Stimulated activated naive CD8-positive, alpha-beta T cell treated with anti-CD3 and anti-CD28 coated beads, Interleukin-15, amount 100 ng/mL, for 72 hours (primary cell): ENCODE results near the gene MS4A15.
"Not testable (repeated sequence)": the region's sequence is repeated elsewhere in the genome, so short reads cannot be mapped to it uniquely, and the experiment has no call there.

Experiments
- ATAC-seq: fragments of 150-1000 bp; cut with Tn5 transposase; 2 replicates; pipeline ENCODE4 v1.10.0; 2021; ENCODE audit warnings: mild to moderate bottlenecking, moderate library complexity
- DNase-seq, 2 donors: peaks; one replicate each; pipeline ENCODE4 v3.0.0; 2021 to 2022
- H3K27ac Mint-ChIP-seq, 2 donors: one replicate each; pipeline ENCODE4 v1.8.0; 2022; ENCODE audit warnings: mild to moderate bottlenecking in 2 of 2, mixed read lengths in 2 of 2, moderate library complexity in 2 of 2
- H3K27me3 Mint-ChIP-seq: one replicate; pipeline ENCODE4 v1.8.0; 2022; ENCODE audit warnings: mixed read lengths
- H3K4me1 Mint-ChIP-seq: one replicate; pipeline ENCODE4 v1.8.0; 2022; ENCODE audit warnings: mild to moderate bottlenecking, mixed read lengths
- H3K4me3 Mint-ChIP-seq, 2 donors: one replicate each; pipeline ENCODE4 v1.8.0; 2022; ENCODE audit warnings: mild to moderate bottlenecking in 2 of 2, mixed read lengths in 2 of 2, moderate library complexity in 1 of 2
- H3K9me3 Mint-ChIP-seq, 2 donors: one replicate each; pipeline ENCODE4 v1.8.0; 2022; ENCODE audit warnings: mixed read lengths in 2 of 2

MS4A15 gene, protein sequence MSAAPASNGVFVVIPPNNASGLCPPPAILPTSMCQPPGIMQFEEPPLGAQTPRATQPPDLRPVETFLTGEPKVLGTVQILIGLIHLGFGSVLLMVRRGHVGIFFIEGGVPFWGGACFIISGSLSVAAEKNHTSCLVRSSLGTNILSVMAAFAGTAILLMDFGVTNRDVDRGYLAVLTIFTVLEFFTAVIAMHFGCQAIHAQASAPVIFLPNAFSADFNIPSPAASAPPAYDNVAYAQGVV

DNA sequence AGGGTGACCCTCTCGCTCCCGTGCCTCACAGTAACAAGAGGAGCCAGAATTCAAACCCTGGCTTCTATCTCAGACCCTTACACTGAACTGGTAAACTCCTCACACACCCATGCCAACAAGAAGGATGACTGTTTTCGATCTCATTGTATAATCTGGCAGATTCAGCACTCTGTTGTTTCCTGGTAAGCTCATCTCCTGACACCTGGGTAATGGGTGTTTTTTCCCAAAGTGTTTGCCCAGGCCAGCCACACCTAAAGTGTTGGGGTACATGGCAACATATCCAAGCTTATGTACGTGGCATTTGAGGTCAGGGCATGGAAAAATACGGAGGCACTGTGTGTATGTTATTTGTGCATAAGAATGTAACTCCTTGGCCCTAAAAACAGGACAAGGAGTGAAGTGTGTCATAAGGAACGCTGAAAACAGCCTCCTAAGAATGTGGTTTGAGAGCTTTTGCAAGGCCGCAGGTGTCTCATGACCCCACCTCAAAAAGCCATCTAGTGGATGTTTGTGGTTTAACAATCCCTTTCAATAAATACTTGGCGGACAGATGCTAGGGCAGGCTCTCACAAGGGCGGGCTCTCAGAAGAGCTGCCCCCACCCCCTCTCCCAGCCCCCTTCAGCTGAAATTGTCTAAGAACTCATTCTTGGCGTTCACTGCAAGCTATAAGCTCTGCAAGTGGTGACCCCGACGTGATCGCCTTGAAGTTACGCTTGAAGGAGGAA is at the start of gene MS4A15:
Gene MS4A15, plus strand, starts transcription at position 561 of the 726 bp plus-strand sequence. CDS start 6,867 bp downstream, outside the sequence.
- H3K27me3 Mint-ChIP-seq = peaks cover 62% of the 10 kb centered on the region
- ATAC-seq (no peak), DNase-seq (no peak)
- H3K9me3 Mint-ChIP-seq = no peaks in the 10 kb centered on the region
- no peaks in the 10 kb centered on the region for H3K4me1 Mint-ChIP-seq
- H3K4me3 Mint-ChIP-seq = no peak within 1 kb of the TSS
- no peak within 1 kb of the TSS for H3K27ac Mint-ChIP-seq

DNA sequence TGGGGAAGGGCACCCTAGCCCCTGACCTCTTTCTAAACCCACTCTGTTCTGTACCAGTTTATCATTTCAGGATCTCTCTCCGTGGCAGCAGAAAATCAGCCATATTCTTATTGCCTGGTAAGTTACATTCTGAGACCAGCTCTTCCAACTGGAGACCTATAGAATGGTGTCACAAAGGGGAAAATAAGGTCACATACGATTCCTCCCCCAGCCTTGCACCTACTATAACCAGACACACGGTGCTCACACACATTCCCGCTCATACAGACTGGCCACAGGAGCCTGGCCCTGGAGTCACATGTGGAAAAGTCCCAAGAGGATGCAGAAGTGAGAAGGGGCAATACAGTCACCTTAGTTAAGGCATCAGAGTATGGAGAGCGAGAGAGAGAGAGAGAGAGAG is 49.7 kb upstream of the MS4A15 start:
- Mint-ChIP-seq H3K4me1 (no peaks in the 10 kb centered on the region), H3K9me3 (no peaks in the 10 kb centered on the region), H3K27me3 (peaks cover 7% of the 10 kb centered on the region), H3K27ac (no peak overlapping the region), H3K4me3 (no peak overlapping the region)
- ATAC-seq = no peak
- no peak for DNase-seq

DNA sequence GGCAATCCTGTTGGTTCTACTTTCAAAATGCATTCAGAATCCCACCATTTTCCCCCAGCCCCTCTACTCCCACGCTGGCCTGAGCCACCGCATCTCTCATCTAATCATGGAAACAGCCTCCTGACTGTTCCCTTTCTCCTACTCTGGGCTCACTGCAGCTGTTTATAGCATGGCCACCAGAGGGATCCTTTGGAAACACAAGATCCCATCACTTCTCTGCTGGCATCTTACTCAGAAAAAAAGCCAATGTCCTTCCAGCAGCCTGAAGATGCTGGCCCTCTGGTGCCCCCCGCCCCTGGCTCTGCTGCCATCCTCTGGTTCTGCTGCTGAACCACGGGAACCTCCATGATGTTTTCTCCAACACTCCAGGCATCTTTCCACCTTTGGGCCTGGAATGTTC is 46.2 kb upstream of the MS4A15 start:
- no peak for DNase-seq
- Mint-ChIP-seq H3K27ac (no peak overlapping the region), H3K4me3 (no peak overlapping the region), H3K4me1 (no peaks in the 10 kb centered on the region), H3K27me3 (peaks cover 14% of the 10 kb centered on the region), H3K9me3 (no peaks in the 10 kb centered on the region)
- ATAC-seq = no peak

DNA sequence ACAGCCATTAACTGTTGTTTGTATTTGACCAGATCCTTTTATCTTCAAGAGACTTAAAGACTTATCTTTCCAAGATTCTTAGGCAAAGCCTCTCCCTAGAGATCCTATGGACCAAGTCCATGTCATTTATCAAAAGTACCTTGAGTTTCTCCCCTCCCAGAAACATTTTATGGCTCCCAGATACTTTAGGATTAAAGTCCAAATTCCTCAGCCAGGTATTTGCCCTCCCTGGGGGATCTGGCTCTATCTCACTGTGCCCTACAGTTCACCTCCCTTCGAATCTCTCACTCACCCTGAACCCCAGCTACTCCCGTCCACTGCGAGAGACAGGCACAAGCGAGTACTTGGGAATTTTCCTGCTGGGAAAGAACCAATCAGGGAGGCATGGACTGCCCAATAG is 45.4 kb upstream of the MS4A15 start:
- no peak for DNase-seq
- peaks cover 14% of the 10 kb centered on the region for H3K27me3 Mint-ChIP-seq
- H3K4me3 Mint-ChIP-seq = no peak overlapping the region
- peak overlapping the region in 1 of 2 donors; percentile 29 for H3K27ac Mint-ChIP-seq
- H3K9me3 Mint-ChIP-seq = no peaks in the 10 kb centered on the region
- no peaks in the 10 kb centered on the region for H3K4me1 Mint-ChIP-seq
- ATAC-seq = no peak

DNA sequence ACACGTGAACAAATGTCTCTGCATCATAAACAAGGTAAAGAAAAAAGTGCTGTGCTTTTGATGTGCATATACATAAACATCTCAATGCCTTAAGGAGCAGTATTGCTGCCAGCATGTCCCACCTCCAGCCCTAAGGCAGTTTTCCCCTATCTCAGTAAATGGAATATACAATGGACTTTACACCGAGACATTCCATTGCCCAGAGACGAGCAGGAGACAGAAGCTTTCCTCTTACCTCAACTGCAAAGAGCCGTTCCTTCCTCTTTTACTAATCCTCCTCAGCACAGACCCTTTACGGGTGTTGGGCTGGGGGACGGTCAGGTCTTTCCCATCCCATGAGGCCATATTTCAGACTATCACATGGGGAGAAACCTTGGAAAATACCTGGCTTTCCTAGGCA is 43.2 kb upstream of the MS4A15 start:
- not testable (repeated sequence) for DNase-seq, H3K4me1 Mint-ChIP-seq, H3K4me3 Mint-ChIP-seq, H3K9me3 Mint-ChIP-seq, H3K27ac Mint-ChIP-seq, H3K27me3 Mint-ChIP-seq, ATAC-seq

DNA sequence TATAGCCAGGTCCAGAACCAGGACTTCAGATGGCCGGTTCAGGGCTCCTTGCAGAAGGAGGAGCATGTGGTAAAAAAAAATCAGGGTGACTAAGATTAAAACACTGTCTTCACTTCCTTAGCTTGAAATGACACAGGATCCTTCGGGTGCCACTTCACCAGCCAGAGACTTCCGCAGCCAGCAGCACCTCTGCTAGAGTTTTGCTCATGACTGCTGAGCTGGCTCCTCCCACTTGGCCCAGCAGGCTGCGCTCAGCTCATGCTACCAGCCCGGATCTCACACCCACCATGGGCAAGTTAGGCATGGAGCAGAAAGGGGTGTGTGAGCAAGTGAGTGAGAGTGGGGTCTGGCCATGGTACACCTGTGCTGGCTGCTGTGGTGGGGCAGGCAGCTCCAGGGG is 38.7 kb upstream of the MS4A15 start:
- H3K9me3 Mint-ChIP-seq = no peaks in the 10 kb centered on the region
- no peak for ATAC-seq
- H3K4me3 Mint-ChIP-seq = no peak overlapping the region
- H3K4me1 Mint-ChIP-seq = no peaks in the 10 kb centered on the region
- no peak for DNase-seq
- H3K27me3 Mint-ChIP-seq = peaks cover 16% of the 10 kb centered on the region
- no peak overlapping the region for H3K27ac Mint-ChIP-seq

DNA sequence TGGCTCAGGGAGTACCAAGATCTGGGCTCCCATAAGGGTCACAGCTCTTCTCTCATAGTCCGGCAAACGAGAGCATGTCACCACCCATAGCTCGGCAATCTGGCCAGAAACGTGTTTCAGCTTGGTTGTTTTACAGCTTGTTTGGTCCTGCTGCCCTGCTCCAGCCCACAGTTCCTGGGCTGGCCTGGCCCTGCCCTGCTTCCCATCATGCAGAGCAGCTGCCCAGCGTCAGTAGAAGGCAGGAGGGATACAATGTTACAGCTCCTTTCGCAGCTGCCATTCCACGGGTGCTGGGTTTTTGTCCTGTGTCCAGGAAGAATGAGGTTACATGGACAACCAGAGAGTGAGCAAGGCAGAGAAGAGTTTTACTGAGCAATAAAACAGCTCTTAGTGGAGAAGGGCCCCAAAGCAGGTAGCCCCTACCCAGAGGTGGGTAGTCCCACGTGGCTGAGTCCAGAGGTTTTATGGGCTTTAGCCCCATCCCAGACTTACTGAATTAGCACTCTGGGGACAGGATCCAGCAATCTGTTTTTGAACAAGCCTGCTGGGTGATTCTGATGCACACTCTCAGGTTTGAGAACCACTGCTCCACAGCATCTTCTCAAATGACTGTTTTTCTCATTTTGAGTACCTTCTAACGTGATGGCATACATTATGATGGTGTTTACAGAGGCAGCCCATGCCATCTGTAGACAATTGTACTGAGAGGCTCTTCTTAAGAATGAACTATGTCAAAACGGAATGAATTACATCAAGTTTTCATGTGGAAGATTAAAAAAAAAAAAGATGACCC is 37.9 kb upstream of the MS4A15 start:
- Mint-ChIP-seq H3K4me3 (no peak overlapping the region), H3K27ac (no peak overlapping the region), H3K9me3 (no peaks in the 10 kb centered on the region), H3K27me3 (peaks cover 16% of the 10 kb centered on the region), H3K4me1 (no peaks in the 10 kb centered on the region)
- DNase-seq (no peak), ATAC-seq (no peak)

DNA sequence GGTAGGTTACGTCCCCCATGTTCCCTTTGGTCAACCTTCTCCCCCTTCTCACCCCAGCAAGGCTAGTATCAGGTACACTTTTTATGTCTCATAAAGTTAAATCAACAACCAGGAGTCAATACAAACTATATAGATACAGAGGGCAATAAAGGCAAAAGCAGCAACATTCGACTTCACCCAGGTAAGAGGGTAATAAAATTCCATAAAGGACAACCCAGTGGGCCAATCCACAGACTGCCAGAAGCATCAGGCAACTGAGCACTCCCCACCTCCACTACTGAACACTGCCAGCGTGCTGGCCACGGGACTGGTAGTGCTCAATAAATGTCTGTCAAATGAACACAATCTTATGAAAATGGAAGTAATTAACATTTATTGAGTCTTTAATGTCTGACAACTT is 37.3 kb upstream of the MS4A15 start:
- no peak overlapping the region for H3K4me3 Mint-ChIP-seq
- no peak for ATAC-seq
- no peaks in the 10 kb centered on the region for H3K4me1 Mint-ChIP-seq
- no peaks in the 10 kb centered on the region for H3K9me3 Mint-ChIP-seq
- DNase-seq = no peak
- peaks cover 14% of the 10 kb centered on the region for H3K27me3 Mint-ChIP-seq
- no peak overlapping the region for H3K27ac Mint-ChIP-seq

DNA sequence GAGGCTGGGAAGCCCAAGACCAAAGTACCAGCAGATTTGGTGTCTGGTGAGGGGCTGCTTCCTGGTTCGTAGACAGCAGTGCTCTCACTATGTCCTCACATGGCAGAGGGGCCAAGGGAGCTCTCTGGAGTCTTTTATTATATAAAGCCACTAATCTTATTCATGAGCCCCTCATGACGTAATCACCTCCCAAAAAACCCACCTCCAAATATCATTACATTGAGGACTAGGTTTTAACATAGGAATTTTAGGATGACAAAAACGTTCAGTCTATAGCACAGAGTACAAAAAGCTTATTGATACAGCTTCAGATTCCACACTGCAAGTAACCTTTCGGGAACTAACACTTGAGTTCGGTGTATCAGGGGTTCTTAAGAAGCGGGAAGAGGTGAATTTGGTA is 36.2 kb upstream of the MS4A15 start:
- ATAC-seq (no peak), DNase-seq (no peak)
- no peak overlapping the region for H3K27ac Mint-ChIP-seq
- no peak overlapping the region for H3K4me3 Mint-ChIP-seq
- H3K4me1 Mint-ChIP-seq = no peaks in the 10 kb centered on the region
- H3K27me3 Mint-ChIP-seq = peaks cover 9% of the 10 kb centered on the region
- H3K9me3 Mint-ChIP-seq = no peaks in the 10 kb centered on the region

DNA sequence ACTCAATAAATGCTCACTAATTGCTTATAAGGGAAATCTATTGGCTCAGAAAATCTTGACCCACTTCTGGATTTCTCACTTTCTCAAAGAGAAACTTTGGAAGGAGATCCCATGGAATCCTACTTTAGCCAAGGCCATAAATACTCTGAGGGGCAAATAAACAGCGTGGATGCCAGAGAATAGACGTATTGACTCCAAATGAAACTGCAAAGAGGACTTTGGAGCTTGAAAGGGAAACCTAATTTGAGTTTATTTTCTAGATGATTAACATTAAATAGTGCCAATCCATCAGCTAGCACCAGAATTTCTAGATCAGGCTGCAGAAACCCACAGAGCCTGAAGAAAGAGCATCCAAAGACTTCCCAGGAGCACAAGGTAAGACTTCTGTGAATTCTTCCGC is 32.2 kb upstream of the MS4A15 start, which contains the start of gene MS4A18:
Gene MS4A18, plus strand, starts transcription at position 301 of the 400 bp plus-strand sequence.
- Mint-ChIP-seq H3K4me1 (no peaks in the 10 kb centered on the region), H3K27me3 (peaks cover 29% of the 10 kb centered on the region), H3K4me3 (no peak within 1 kb of the TSS), H3K9me3 (no peaks in the 10 kb centered on the region), H3K27ac (no peak within 1 kb of the TSS)
- ATAC-seq = no peak
- DNase-seq = no peak

DNA sequence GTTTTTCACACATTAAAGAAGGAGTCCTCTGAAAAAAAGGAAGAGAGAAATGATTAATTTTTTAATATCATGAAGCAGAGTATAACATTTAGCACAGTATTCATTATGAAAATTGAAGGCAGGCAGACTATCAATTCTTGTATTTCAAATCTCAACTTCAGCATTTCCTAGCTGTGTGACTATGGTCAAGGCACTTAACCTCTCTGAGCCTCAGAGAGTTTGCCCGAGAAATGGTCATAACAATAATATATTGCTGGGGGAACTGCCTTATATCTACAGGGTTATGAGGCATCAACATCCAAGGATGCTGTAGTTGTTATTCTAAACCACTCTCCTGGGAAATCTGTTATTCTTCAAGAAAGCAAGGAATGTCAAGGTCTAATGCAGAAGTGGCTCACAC is 31.1 kb upstream of the MS4A15 start:
- H3K4me3 Mint-ChIP-seq = no peak overlapping the region
- H3K9me3 Mint-ChIP-seq = no peaks in the 10 kb centered on the region
- H3K27ac Mint-ChIP-seq = no peak overlapping the region
- no peak for DNase-seq
- H3K4me1 Mint-ChIP-seq = no peaks in the 10 kb centered on the region
- ATAC-seq = no peak
- H3K27me3 Mint-ChIP-seq = peaks cover 39% of the 10 kb centered on the region

DNA sequence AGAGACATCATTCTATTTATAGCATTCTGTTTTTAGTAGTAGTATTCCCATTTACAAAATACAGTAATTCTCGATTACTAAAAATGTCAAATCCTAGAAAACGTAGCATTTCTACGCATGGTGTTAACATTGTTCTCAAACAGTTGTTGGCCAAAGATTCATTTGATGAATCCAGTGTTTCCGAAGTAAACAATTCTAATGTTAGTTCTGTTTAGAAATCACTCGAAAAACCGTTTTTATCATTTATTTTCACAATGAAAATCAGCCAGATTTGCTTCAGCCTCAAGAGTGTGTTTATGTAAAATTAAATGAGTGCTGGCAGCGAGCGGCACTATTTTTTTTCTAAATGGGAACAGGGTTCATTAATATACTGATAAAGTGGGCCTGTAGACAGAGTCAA is 25.1 kb upstream of the MS4A15 start:
- Mint-ChIP-seq H3K4me3 (no peak overlapping the region), H3K27me3 (peaks cover 37% of the 10 kb centered on the region), H3K27ac (no peak overlapping the region), H3K9me3 (no peaks in the 10 kb centered on the region), H3K4me1 (no peaks in the 10 kb centered on the region)
- no peak for DNase-seq
- ATAC-seq = no peak

DNA sequence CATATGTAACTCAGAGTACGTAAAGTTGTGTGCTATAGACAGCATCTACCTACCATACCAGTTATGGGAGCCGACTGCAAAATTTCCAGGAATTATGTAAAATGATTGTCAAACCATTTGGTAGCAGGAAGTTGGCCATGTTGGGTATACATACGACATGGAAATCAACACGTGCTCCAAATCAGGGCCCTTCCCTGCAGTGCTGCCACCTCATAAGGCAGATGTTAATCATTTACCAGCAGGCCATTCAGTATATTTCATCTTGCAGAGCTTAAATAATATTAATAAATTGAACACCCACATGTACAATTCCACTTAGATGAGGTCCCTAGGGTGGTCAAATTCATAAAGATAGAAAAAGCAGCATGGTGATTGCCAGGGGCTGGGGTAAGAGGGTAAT is 22.4 kb upstream of the MS4A15 start:
- H3K27me3 Mint-ChIP-seq = peaks cover 36% of the 10 kb centered on the region
- H3K9me3 Mint-ChIP-seq = no peaks in the 10 kb centered on the region
- no peak for DNase-seq
- H3K4me3 Mint-ChIP-seq = no peak overlapping the region
- no peaks in the 10 kb centered on the region for H3K4me1 Mint-ChIP-seq
- H3K27ac Mint-ChIP-seq = no peak overlapping the region
- ATAC-seq = no peak

DNA sequence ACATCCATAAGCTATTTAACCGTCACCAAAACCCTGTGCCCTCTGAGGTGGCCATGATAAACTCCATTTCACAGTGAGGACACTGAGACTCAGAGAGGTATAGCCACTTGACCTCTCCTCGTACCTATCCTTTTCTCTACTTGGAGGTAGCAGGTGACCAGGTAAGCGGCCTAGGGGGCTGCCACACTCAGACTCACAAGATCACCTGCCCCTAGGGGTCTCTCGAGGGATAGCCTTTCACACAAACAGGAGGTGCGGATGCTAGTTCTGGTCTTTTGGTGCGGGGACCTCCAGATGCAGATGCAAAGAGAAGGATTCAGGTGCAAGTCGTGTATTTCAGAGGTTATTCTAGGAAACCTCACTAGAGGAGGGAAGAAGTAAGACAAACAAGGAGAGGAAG is 17.6 kb upstream of the MS4A15 start:
- Mint-ChIP-seq H3K4me3 (no peak overlapping the region), H3K4me1 (no peaks in the 10 kb centered on the region), H3K27ac (no peak overlapping the region), H3K27me3 (peaks cover 18% of the 10 kb centered on the region), H3K9me3 (no peaks in the 10 kb centered on the region)
- DNase-seq = no peak
- ATAC-seq = no peak

DNA sequence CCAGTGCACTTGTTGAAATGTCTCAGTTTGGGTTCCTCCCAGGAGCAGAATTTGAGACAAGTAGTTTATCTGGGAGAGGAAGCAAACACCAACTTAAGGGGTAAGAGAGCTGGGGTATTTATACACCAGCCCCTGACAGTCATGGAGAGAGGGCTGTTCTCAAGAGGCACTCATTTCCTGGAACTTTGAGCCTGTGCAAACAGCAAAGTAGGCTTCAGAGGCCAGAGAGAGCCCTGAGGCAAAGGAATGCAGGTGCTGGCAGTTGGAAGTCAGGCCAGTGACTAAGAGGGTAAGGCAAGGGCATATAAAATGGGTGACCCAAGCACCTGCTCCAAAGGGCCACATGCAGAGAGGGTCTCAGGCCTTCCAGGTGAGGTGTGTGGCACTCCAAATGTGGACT is 16.1 kb upstream of the MS4A15 start:
- H3K4me3 Mint-ChIP-seq = no peak overlapping the region
- H3K9me3 Mint-ChIP-seq = no peaks in the 10 kb centered on the region
- no peak for ATAC-seq
- peaks cover 18% of the 10 kb centered on the region for H3K27me3 Mint-ChIP-seq
- no peak overlapping the region for H3K27ac Mint-ChIP-seq
- DNase-seq = no peak
- no peaks in the 10 kb centered on the region for H3K4me1 Mint-ChIP-seq

DNA sequence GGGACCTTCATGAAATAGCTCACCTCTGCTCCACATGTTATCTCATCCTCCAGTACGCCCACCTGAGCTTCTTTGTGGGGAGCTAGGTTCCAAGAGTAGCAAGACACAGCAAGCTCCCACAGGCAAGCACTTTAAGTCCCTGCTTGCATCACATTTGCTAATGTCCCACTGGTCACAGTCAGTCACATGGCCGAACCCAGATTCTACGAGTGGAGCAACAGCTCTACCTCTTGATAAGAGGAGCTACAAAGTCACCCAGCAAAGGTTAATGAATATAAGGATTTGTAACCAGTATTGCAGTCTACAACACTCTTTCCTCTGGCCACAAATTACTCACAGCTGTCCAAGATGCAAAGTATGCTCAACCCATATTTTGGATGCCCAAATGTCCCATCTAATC is 15.2 kb upstream of the MS4A15 start:
- ATAC-seq = no peak
- Mint-ChIP-seq H3K4me3 (no peak overlapping the region), H3K27me3 (peaks cover 18% of the 10 kb centered on the region), H3K4me1 (no peaks in the 10 kb centered on the region), H3K9me3 (no peaks in the 10 kb centered on the region), H3K27ac (no peak overlapping the region)
- DNase-seq = no peak
